HG03469 (cell line): ENCODE results near the gene CSRNP3.
"Not testable (repeated sequence)": the region's sequence is repeated elsewhere in the genome, so short reads cannot be mapped to it uniquely, and the experiment has no call there.

Experiments used
- ATAC-seq: cut with Tn5 transposase; IDR thresholded peaks from one replicate; pipeline ENCODE4 v1.9.1; 2021; ENCODE audit warnings: mild to moderate bottlenecking, moderate library complexity, moderate number of reproducible peaks; ENCODE audit not compliant: unreplicated experiment

The CSRNP3 gene

GRCh38 chr2:165584126-165584654, 114.7 kb downstream of the CSRNP3 start:
- ATAC-seq: no peak

GRCh38 chr2:165586019-165586418, 116.5 kb downstream of the CSRNP3 start:
- ATAC-seq: no peak

- ATAC-seq: peak; percentile 78
These were observed 117.9 kb downstream of the CSRNP3 start for GRCh38 chr2:165587335-165587938.

GRCh38 chr2:165590999-165591398, 121.5 kb downstream of the CSRNP3 start:
- ATAC-seq: not testable (repeated sequence)

GRCh38 chr2:165593081-165593480, 123.6 kb downstream of the CSRNP3 start:
- ATAC-seq: no peak

- no peak for ATAC-seq
These were observed 124.9 kb downstream of the CSRNP3 start for GRCh38 chr2:165594231-165594934.

GRCh38 chr2:165594935-165595255, 125.4 kb downstream of the CSRNP3 start:
- ATAC-seq: peak; percentile 94

- no peak for ATAC-seq
These were observed 127.3 kb downstream of the CSRNP3 start for GRCh38 chr2:165596788-165597187.

GRCh38 chr2:165601065-165601830, 131.8 kb downstream of the CSRNP3 start:
- no peak for ATAC-seq

- no peak for ATAC-seq
These were observed 132.5 kb downstream of the CSRNP3 start for GRCh38 chr2:165601928-165602521.

GRCh38 chr2:165609672-165610071, 140.2 kb downstream of the CSRNP3 start:
- ATAC-seq: no peak

- no peak for ATAC-seq
These were observed 141.1 kb downstream of the CSRNP3 start for GRCh38 chr2:165610591-165611029.

GRCh38 chr2:165617741-165618481, 148.4 kb downstream of the CSRNP3 start:
- ATAC-seq: no peak

- ATAC-seq: no peak
These were observed 149.3 kb downstream of the CSRNP3 start for GRCh38 chr2:165618806-165619205.

- ATAC-seq: no peak
These were observed 151.6 kb downstream of the CSRNP3 start for GRCh38 chr2:165621086-165621560.

GRCh38 chr2:165623161-165623560, 153.7 kb downstream of the CSRNP3 start:
- no peak for ATAC-seq

GRCh38 chr2:165623783-165624469, 154.4 kb downstream of the CSRNP3 start:
- no peak for ATAC-seq

GRCh38 chr2:165624470-165624800, 154.9 kb downstream of the CSRNP3 start:
- no peak for ATAC-seq

- peak; percentile 59 for ATAC-seq
These were observed 158.0 kb downstream of the CSRNP3 start for GRCh38 chr2:165627470-165627869.

- no peak for ATAC-seq
These were observed 160.3 kb downstream of the CSRNP3 start for GRCh38 chr2:165629776-165630175.
